Mesenchymal stem cell (in vitro differentiated cells and primary cell): ENCODE measurements around the gene GRK1.

Source experiments
- DNase-seq: peaks from one replicate; pipeline ENCODE4 v3.0.0-alpha.2; 2013
- H2AFZ ChIP-seq: one replicate; pipeline ENCODE4 v1.6.1; 2013; ENCODE audit warnings: low read depth, mild to moderate bottlenecking, control low read depth, inconsistent platforms, low read length, moderate library complexity
- H2AK5ac ChIP-seq: 2 replicates; pipeline ENCODE4 v1.6.1; 2013; ENCODE audit warnings: low read length, moderate library complexity, mild to moderate bottlenecking, inconsistent platforms; ENCODE audit not compliant: severe bottlenecking
- H2BK120ac ChIP-seq: one replicate; pipeline ENCODE4 v1.6.1; 2013; ENCODE audit warnings: low read depth, mild to moderate bottlenecking, inconsistent platforms, low read length, moderate library complexity
- H2BK12ac ChIP-seq, 2 experiments: one replicate each; pipeline ENCODE4 v1.6.1; 2013; ENCODE audit warnings: inconsistent platforms in 2 of 2, low read length in 2 of 2, mild to moderate bottlenecking in 2 of 2, moderate library complexity in 2 of 2, control low read depth in 1 of 2
- H2BK15ac ChIP-seq: one replicate; pipeline ENCODE4 v1.6.1; 2013; ENCODE audit warnings: mild to moderate bottlenecking, low read depth, inconsistent platforms; ENCODE audit not compliant: poor library complexity, severe bottlenecking
- H2BK5ac ChIP-seq: 2 replicates; pipeline ENCODE4 v1.6.1; 2013; ENCODE audit warnings: low read depth, mild to moderate bottlenecking, low read length, control low read depth, inconsistent platforms; ENCODE audit not compliant: poor library complexity, severe bottlenecking
- H3K14ac ChIP-seq, 2 experiments: one replicate each; pipeline ENCODE4 v1.6.1; 2013; ENCODE audit warnings: inconsistent platforms in 2 of 2, low read length in 2 of 2, control low read depth in 1 of 2, mild to moderate bottlenecking in 1 of 2, moderate library complexity in 1 of 2
- H3K18ac ChIP-seq, 2 experiments: one replicate each; pipeline ENCODE4 v1.6.1; 2013; ENCODE audit warnings: inconsistent platforms in 2 of 2, low read length in 2 of 2, control low read depth in 1 of 2, low read depth in 1 of 2, mild to moderate bottlenecking in 1 of 2
- H3K23ac ChIP-seq, 2 experiments: one replicate each; pipeline ENCODE4 v1.6.1; 2013; ENCODE audit warnings: inconsistent platforms in 2 of 2, low read length in 2 of 2, mild to moderate bottlenecking in 2 of 2, moderate library complexity in 2 of 2, control low read depth in 1 of 2
- H3K27ac ChIP-seq: 2 replicates; pipeline ENCODE4 v1.5.1; 2013; ENCODE audit warnings: mild to moderate bottlenecking, moderate library complexity, low read length, control low read depth, inconsistent platforms; ENCODE audit not compliant: poor library complexity, severe bottlenecking
- H3K27me3 ChIP-seq, 2 experiments: 2 replicates each; pipeline versions ENCODE4 v1.6.1 to v1.7.0; 2013; ENCODE audit warnings: low read length in 2 of 2, mild to moderate bottlenecking in 2 of 2, moderate library complexity in 2 of 2, control low read depth in 1 of 2, inconsistent platforms in 1 of 2; ENCODE audit not compliant: control insufficient read depth in 1 of 2, insufficient read depth in 1 of 2
- H3K36me3 ChIP-seq, 2 experiments: 2 replicates each; pipeline versions ENCODE4 v1.6.1 to v1.7.0; 2013; ENCODE audit warnings: low read length in 2 of 2, control low read depth in 1 of 2, inconsistent platforms in 1 of 2, low read depth in 1 of 2, mild to moderate bottlenecking in 1 of 2; ENCODE audit not compliant: insufficient read depth in 2 of 2, control insufficient read depth in 1 of 2
- H3K4ac ChIP-seq, 2 experiments: one replicate each; pipeline ENCODE4 v1.6.1; 2013; ENCODE audit warnings: inconsistent platforms in 2 of 2, low read length in 2 of 2, mild to moderate bottlenecking in 2 of 2, moderate library complexity in 2 of 2, control low read depth in 1 of 2, low read depth in 1 of 2
- H3K4me1 ChIP-seq: 2 replicates; pipeline ENCODE4 v1.6.1; 2013; ENCODE audit warnings: low read depth, low read length, control low read depth; ENCODE audit not compliant: control insufficient read depth, insufficient read depth
- H3K4me2 ChIP-seq: 2 replicates; pipeline ENCODE4 v1.6.1; 2013; ENCODE audit warnings: low read length, mild to moderate bottlenecking, inconsistent platforms; ENCODE audit not compliant: poor library complexity, severe bottlenecking
- H3K4me3 ChIP-seq, 2 experiments: 2 replicates each; pipeline versions ENCODE4 v1.5.1 to v1.7.0; 2013; ENCODE audit warnings: low read length in 2 of 2, mild to moderate bottlenecking in 2 of 2, control low read depth in 1 of 2, low read depth in 1 of 2; ENCODE audit not compliant: insufficient read depth in 1 of 2
- H3K79me1 ChIP-seq: replicated peaks from 2 replicates; pipeline ENCODE4 v1.6.1; 2013; ENCODE audit warnings: mild to moderate bottlenecking, control low read depth, low read length, inconsistent platforms; ENCODE audit not compliant: poor library complexity, severe bottlenecking
- H3K9ac ChIP-seq: 2 replicates; pipeline ENCODE4 v1.7.0; 2013; ENCODE audit warnings: mild to moderate bottlenecking, low read length, moderate library complexity
- H3K9me3 ChIP-seq: 2 replicates; pipeline ENCODE4 v1.7.0; 2013; ENCODE audit warnings: mild to moderate bottlenecking, low read length; ENCODE audit not compliant: control insufficient read depth
- H4K8ac ChIP-seq: one replicate; pipeline ENCODE4 v1.6.1; 2013; ENCODE audit warnings: inconsistent platforms, mild to moderate bottlenecking, low read length, moderate library complexity
- H4K91ac ChIP-seq: one replicate; pipeline ENCODE4 v1.6.1; 2013; ENCODE audit warnings: mild to moderate bottlenecking, low read length, inconsistent platforms
- WGBS: methylation state at CpG from one replicate; pipeline ENCODE4 v1.1.7; 2013; ENCODE audit warnings: mixed read lengths; 5-methylcytosine and 5-hydroxymethylcytosine counted together

The GRK1 gene

GRCh38 chr13:113734099-113734825 is 67.2 kb downstream of the GRK1 start:
- no peak overlapping the region for H3K23ac ChIP-seq
- no peak overlapping the region for H4K8ac ChIP-seq
- no peak overlapping the region for H2AFZ ChIP-seq
- no peak for DNase-seq
- H3K18ac ChIP-seq: no peak overlapping the region
- H3K27me3 ChIP-seq: peaks cover 25 to 58% of the 10 kb centered on the region in 2 experiments
- H3K9me3 ChIP-seq: no peaks in the 10 kb centered on the region
- H2BK15ac ChIP-seq: no peak overlapping the region
- no peaks in the 10 kb centered on the region for H3K36me3 ChIP-seq
- H3K9ac ChIP-seq: no peak overlapping the region
- H2AK5ac ChIP-seq: no peak overlapping the region
- H3K4me3 ChIP-seq: no peak overlapping the region
- no peak overlapping the region for H3K4me2 ChIP-seq
- H2BK12ac ChIP-seq: no peak overlapping the region
- H3K14ac ChIP-seq: no peak overlapping the region
- H4K91ac ChIP-seq: no peak overlapping the region
- H3K4ac ChIP-seq: no peak overlapping the region
- no peak overlapping the region for H2BK5ac ChIP-seq
- no peaks in the 10 kb centered on the region for H3K79me1 ChIP-seq
- no peak overlapping the region for H3K27ac ChIP-seq
- H3K4me1 ChIP-seq: peaks cover 4% of the 10 kb centered on the region
- H2BK120ac ChIP-seq: no peak overlapping the region
- 92% methylated on average over 26 of the region's 26 CpGs for WGBS

- H3K4me1 ChIP-seq: peaks cover 4% of the 10 kb centered on the region
- no peak overlapping the region for H3K18ac ChIP-seq
- no peak overlapping the region for H2AK5ac ChIP-seq
- no peak overlapping the region for H2BK12ac ChIP-seq
- H3K4ac ChIP-seq: no peak overlapping the region
- H2BK15ac ChIP-seq: no peak overlapping the region
- no peak overlapping the region for H3K4me2 ChIP-seq
- no peak overlapping the region for H3K27ac ChIP-seq
- H2BK5ac ChIP-seq: no peak overlapping the region
- no peak overlapping the region for H2BK120ac ChIP-seq
- no peaks in the 10 kb centered on the region for H3K36me3 ChIP-seq
- H2AFZ ChIP-seq: no peak overlapping the region
- H3K27me3 ChIP-seq: peaks cover 20 to 57% of the 10 kb centered on the region in 2 experiments
- H3K14ac ChIP-seq: no peak overlapping the region
- H3K23ac ChIP-seq: no peak overlapping the region
- no peak overlapping the region for H3K4me3 ChIP-seq
- WGBS: 92% methylated on average over 8 of the region's 8 CpGs
- no peaks in the 10 kb centered on the region for H3K9me3 ChIP-seq
- no peak overlapping the region for H4K8ac ChIP-seq
- H3K79me1 ChIP-seq: no peaks in the 10 kb centered on the region
- DNase-seq: no peak
- no peak overlapping the region for H3K9ac ChIP-seq
- no peak overlapping the region for H4K91ac ChIP-seq
Observed at GRCh38 chr13:113734826-113735125, 67.8 kb downstream of the GRK1 start.

- Histone ChIP-seq H2AFZ (no peak overlapping the region), H3K18ac (no peak overlapping the region), H4K91ac (no peak overlapping the region), H3K9me3 (no peaks in the 10 kb centered on the region), H2AK5ac (no peak overlapping the region), H2BK5ac (no peak overlapping the region), H2BK15ac (no peak overlapping the region), H3K9ac (no peak overlapping the region), H3K23ac (no peak overlapping the region), H2BK12ac (no peak overlapping the region), H4K8ac (no peak overlapping the region), H3K27ac (no peak overlapping the region), H3K36me3 (no peaks in the 10 kb centered on the region), H3K4me1 (peaks cover 4% of the 10 kb centered on the region), H3K4me2 (no peak overlapping the region), H2BK120ac (no peak overlapping the region), H3K4me3 (no peak overlapping the region), H3K79me1 (no peaks in the 10 kb centered on the region), H3K14ac (no peak overlapping the region), H3K27me3 (peaks cover 19 to 59% of the 10 kb centered on the region in 2 experiments), H3K4ac (no peak overlapping the region)
- WGBS: 89% methylated on average over 26 of the region's 26 CpGs
- DNase-seq: no peak
Observed at GRCh38 chr13:113735194-113735593, 68.2 kb downstream of the GRK1 start.

GRCh38 chr13:113735750-113736149 is 68.7 kb downstream of the GRK1 start:
- no peak overlapping the region for H4K91ac ChIP-seq
- no peaks in the 10 kb centered on the region for H3K36me3 ChIP-seq
- H3K23ac ChIP-seq: no peak overlapping the region
- no peak overlapping the region for H2BK5ac ChIP-seq
- no peak overlapping the region for H3K4ac ChIP-seq
- H3K4me1 ChIP-seq: peaks cover 4% of the 10 kb centered on the region
- peaks cover 13 to 54% of the 10 kb centered on the region in 2 experiments for H3K27me3 ChIP-seq
- H3K27ac ChIP-seq: no peak overlapping the region
- H2BK12ac ChIP-seq: no peak overlapping the region
- WGBS: 87% methylated on average over 14 of the region's 14 CpGs
- no peak overlapping the region for H3K9ac ChIP-seq
- H3K14ac ChIP-seq: no peak overlapping the region
- H2BK15ac ChIP-seq: no peak overlapping the region
- H2BK120ac ChIP-seq: no peak overlapping the region
- no peak overlapping the region for H3K4me3 ChIP-seq
- no peaks in the 10 kb centered on the region for H3K9me3 ChIP-seq
- no peak overlapping the region for H2AFZ ChIP-seq
- H3K79me1 ChIP-seq: no peaks in the 10 kb centered on the region
- DNase-seq: no peak
- H3K4me2 ChIP-seq: no peak overlapping the region
- H4K8ac ChIP-seq: no peak overlapping the region
- H3K18ac ChIP-seq: no peak overlapping the region
- no peak overlapping the region for H2AK5ac ChIP-seq
